Keratinocyte (primary cell): Measurements from ENCODE around the gene EHBP1. TPM values are rescaled to one million over a fixed set of nuclear protein-coding genes. Genes with fewer than 3 reads are reported as not detected.

Experiments used
- DNase-seq: peaks from one replicate; pipeline ENCODE4 v3.0.0-alpha.2; 2011; ENCODE audit warnings: low read depth, missing footprints, low spot score
- FAIRE-seq: peaks from 2 replicates; lab custom pipeline; 2011; peaks lifted over from hg19 to GRCh38; lab: Jason Lieb, UNC
- H2AFZ ChIP-seq: 2 replicates; pipeline ENCODE4 v1.6.0; 2012; ENCODE audit warnings: low read length, control low read depth, inconsistent platforms; ENCODE audit not compliant: control insufficient read depth
- H3K27ac ChIP-seq: 2 replicates; pipeline ENCODE4 v1.5.1; 2011; ENCODE audit warnings: low read length; ENCODE audit not compliant: control insufficient read depth, insufficient read depth
- H3K27me3 ChIP-seq: 3 replicates; pipeline ENCODE4 v1.6.0; 2011; ENCODE audit warnings: low read length; ENCODE audit not compliant: control insufficient read depth, insufficient read depth; ENCODE audit errors: extremely low read depth
- H3K36me3 ChIP-seq, 2 experiments: 2 replicates in 1 of 2; 3 replicates in 1 of 2; pipeline ENCODE4 v1.5.1; 2011; ENCODE audit warnings: low read length in 2 of 2, mild to moderate bottlenecking in 1 of 2; ENCODE audit not compliant: control insufficient read depth in 2 of 2, insufficient read depth in 2 of 2; ENCODE audit errors: extremely low read depth in 1 of 2
- H3K4me1 ChIP-seq: 3 replicates; pipeline ENCODE4 v1.5.1; 2011; ENCODE audit warnings: low read length; ENCODE audit not compliant: control insufficient read depth, insufficient read depth; ENCODE audit errors: extremely low read depth
- H3K4me2 ChIP-seq: 3 replicates; pipeline ENCODE4 v1.6.0; 2011; ENCODE audit warnings: low read depth, low read length; ENCODE audit not compliant: control insufficient read depth, insufficient read depth; ENCODE audit errors: extremely low read depth
- H3K4me3 ChIP-seq, 3 experiments: fragments of 200-600 bp in 1 of 3; sonication (generic) in 1 of 3; 2 replicates in 2 of 3; 3 replicates in 1 of 3; pipeline ENCODE4 v1.5.1; 2011 to 2016; ENCODE audit warnings: low read length in 3 of 3, mild to moderate bottlenecking in 3 of 3, control low read depth in 2 of 3, inconsistent platforms in 1 of 3, low read depth in 1 of 3, mixed read lengths in 1 of 3, mixed run types in 1 of 3, moderate library complexity in 1 of 3; ENCODE audit not compliant: control insufficient read depth in 2 of 3, insufficient read depth in 2 of 3; ENCODE audit errors: extremely low read depth in 1 of 3
- H3K79me2 ChIP-seq: 2 replicates; pipeline ENCODE4 v1.6.0; 2012; ENCODE audit warnings: low read length; ENCODE audit not compliant: control insufficient read depth, insufficient read depth
- H3K9ac ChIP-seq: 3 replicates; pipeline ENCODE4 v1.6.0; 2011; ENCODE audit warnings: low read length; ENCODE audit not compliant: control insufficient read depth, insufficient read depth; ENCODE audit errors: extremely low read depth
- H3K9me1 ChIP-seq: 3 replicates; pipeline ENCODE4 v1.6.0; 2011; ENCODE audit warnings: low read length; ENCODE audit not compliant: control insufficient read depth, insufficient read depth; ENCODE audit errors: extremely low read depth
- H3K9me3 ChIP-seq: 2 replicates; pipeline ENCODE4 v1.5.1; 2012; ENCODE audit warnings: low read depth, low read length; ENCODE audit not compliant: control insufficient read depth
- H4K20me1 ChIP-seq: 3 replicates; pipeline ENCODE4 v1.6.0; 2011; ENCODE audit warnings: low read length; ENCODE audit not compliant: control insufficient read depth, insufficient read depth; ENCODE audit errors: extremely low read depth
- EZH2 ChIP-seq: IDR thresholded peaks from one replicate; pipeline ENCODE4 v1.6.1; 2012; ENCODE audit warnings: inconsistent platforms, mild to moderate bottlenecking, low read length, moderate library complexity
- dilution Hi-C: fragments of 300-500 bp; cut with MboI; formaldehyde crosslinking; loops from one replicate; pipeline ENCODE4 v1.7.0; 2020; ENCODE audit warnings: low sequenced_read_pairs; ENCODE audit not compliant: extremely low pct_ligation_motif_present
- polyA plus RNA-seq, 5 experiments: library from polyadenylated mRNA; depleted of rRNA in 3 of 5; stranded (reverse) in 3 of 5; stranded (forward) in 1 of 5; unstranded in 1 of 5; fragments of >200 nt; gene quantifications; 1 replicate in 1 of 5; 2 replicates in 3 of 5; 3 replicates in 1 of 5; pipeline versions ENCODE4 v1.2.1 to v1.2.3, GENCODE V29; 2011 to 2012; ENCODE audit warnings: missing spikeins in 2 of 5, low read depth in 1 of 5, low replicate concordance in 1 of 5
- TF ChIP-seq, protein P1 (sequence below), 3 experiments: IDR thresholded peaks in 1 of 3; conservative IDR thresholded peaks in 1 of 3; optimal IDR thresholded peaks in 1 of 3; 2 replicates in 2 of 3; 3 replicates in 1 of 3; pipeline versions ENCODE3 to v1.5.1; 2011; ENCODE audit warnings: low read length in 3 of 3, mild to moderate bottlenecking in 3 of 3, moderate library complexity in 2 of 3, control low read depth in 1 of 3, inconsistent platforms in 1 of 3; ENCODE audit not compliant: insufficient read depth in 2 of 3; ENCODE audit errors: extremely low read depth in 1 of 3

EHBP1 gene
- polyA plus RNA-seq, 1 donor (not counting 4 experiments of a cell fraction or from before 2014, with no cell fraction given): 59.0 TPM

DNA sequence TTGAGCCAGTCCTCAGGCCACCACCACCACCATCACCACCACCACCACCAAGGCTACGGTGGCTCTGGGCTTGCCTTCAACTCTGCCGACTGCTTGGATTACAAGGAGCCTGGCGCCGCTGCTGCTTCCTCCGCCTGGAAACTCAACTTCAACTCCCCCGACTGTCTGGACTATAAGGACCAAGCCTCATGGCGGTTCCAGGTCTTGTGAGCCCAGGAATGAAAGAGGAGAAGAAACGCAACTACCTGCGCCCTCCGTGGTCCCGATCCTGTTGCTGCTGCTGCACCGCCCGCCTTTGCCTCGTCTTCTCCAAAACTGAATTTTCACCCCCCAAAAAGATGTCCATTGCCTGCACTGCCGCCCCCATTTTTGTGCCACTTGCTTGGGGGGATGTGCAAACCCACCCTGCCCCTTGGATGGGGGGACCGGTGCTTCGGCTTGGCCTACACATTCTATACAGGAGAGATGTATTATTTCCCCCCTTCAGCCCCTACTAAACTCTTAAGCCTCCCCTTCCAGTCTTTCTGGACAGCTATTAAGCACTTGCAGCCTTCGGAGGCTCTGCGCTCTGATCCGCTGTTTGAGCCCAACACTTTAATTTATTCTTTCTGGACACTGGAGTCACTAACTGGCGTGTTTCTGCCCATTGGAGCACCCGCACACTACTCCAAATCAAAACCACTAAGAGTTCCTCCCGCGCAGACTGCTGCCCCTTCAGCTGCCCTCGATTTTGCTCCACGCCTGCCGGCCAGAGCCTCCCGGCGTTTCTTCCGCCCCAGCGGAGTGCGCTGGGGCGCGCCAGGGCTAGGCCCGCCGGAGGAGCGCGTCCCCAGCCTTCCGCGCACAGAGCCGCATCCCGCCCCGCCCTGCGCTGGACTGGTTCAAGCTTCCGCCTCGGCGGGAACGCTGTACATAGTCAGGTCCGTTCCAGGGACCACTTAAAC, 350.9 kb downstream of the EHBP1 start:
- no peaks in the 10 kb centered on the region for H4K20me1 ChIP-seq
- no peak overlapping the region for H3K27ac ChIP-seq
- H3K4me1 ChIP-seq: peaks cover 5% of the 10 kb centered on the region
- H3K4me3 ChIP-seq: no peak overlapping the region
- H3K36me3 ChIP-seq: peaks cover 18 to 21% of the 10 kb centered on the region in 2 experiments
- H2AFZ ChIP-seq: no peak overlapping the region
- TF ChIP-seq EZH2: no peak
- TF ChIP-seq, protein P1, sequence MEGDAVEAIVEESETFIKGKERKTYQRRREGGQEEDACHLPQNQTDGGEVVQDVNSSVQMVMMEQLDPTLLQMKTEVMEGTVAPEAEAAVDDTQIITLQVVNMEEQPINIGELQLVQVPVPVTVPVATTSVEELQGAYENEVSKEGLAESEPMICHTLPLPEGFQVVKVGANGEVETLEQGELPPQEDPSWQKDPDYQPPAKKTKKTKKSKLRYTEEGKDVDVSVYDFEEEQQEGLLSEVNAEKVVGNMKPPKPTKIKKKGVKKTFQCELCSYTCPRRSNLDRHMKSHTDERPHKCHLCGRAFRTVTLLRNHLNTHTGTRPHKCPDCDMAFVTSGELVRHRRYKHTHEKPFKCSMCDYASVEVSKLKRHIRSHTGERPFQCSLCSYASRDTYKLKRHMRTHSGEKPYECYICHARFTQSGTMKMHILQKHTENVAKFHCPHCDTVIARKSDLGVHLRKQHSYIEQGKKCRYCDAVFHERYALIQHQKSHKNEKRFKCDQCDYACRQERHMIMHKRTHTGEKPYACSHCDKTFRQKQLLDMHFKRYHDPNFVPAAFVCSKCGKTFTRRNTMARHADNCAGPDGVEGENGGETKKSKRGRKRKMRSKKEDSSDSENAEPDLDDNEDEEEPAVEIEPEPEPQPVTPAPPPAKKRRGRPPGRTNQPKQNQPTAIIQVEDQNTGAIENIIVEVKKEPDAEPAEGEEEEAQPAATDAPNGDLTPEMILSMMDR (optimal IDR thresholded peaks at IDR 0.05 in 1 of 3, IDR thresholded peaks at IDR 0.05 in 1 of 3, conservative IDR thresholded peaks at IDR 0.05 in 1 of 3; ENCODE audit: extremely low read depth in 1 of 3, insufficient read depth in 2 of 3, low read length in 3 of 3): no peak
- dilution Hi-C loops: no loop called here
- no peak overlapping the region for H3K9ac ChIP-seq
- H3K9me3 ChIP-seq: peaks cover 2% of the 10 kb centered on the region
- no peaks in the 10 kb centered on the region for H3K9me1 ChIP-seq
- no peaks in the 10 kb centered on the region for H3K27me3 ChIP-seq
- H3K79me2 ChIP-seq: peaks cover 10% of the 10 kb centered on the region
- no peak overlapping the region for H3K4me2 ChIP-seq
- DNase-seq (no peak), FAIRE-seq (no peak)

DNA sequence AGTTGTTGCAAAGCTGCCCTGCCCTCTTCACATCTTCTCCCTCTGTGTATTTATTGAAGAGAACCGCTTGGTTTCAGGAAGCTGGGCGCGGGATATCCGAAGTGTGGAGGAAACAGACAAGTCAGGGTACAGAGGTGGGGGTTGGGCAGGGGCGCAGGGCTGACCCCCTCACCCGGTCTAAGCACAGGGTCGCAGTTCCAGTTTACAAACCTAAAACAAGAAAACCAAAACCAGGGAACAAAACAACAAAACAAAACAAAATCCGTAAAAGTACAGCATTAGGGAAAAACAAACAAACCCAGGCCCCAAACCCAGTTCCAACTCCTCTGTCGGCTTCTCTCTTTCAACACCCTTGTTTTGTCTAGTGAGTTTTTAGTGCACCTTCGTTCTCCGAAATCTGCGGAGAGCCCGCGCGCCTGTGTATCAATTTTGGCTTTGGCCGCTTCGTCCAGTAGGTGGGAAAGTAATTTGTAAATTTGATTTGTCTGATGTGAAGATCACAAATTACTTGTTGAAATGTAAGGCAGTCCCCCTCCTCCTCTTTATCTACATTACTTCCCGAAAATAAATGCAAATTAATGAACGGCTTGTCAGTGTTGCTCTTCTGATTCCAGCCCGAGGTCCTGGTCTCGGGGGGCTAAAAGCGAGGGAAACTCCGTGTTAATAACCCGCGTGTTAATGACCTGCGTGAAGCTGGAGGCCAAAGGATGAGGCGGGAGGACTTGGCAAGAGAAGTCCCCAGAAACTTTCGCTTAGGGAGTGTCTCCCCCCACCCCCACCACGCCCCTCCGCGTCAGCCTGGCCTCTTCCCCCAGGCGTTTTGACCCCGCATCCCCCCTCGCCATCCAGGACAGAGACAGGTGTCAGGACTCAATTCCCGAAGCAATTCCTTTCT, 352.0 kb downstream of the EHBP1 start:
- H3K9ac ChIP-seq: no peak overlapping the region
- peaks cover 2% of the 10 kb centered on the region for H3K79me2 ChIP-seq
- no peaks in the 10 kb centered on the region for H3K9me1 ChIP-seq
- H2AFZ ChIP-seq: no peak overlapping the region
- TF ChIP-seq, protein P1 (optimal IDR thresholded peaks at IDR 0.05 in 1 of 3, IDR thresholded peaks at IDR 0.05 in 1 of 3, conservative IDR thresholded peaks at IDR 0.05 in 1 of 3; ENCODE audit: extremely low read depth in 1 of 3, insufficient read depth in 2 of 3, low read length in 3 of 3): no peak
- no peak for TF ChIP-seq EZH2
- peaks cover 18 to 21% of the 10 kb centered on the region in 2 experiments for H3K36me3 ChIP-seq
- no peak overlapping the region for H3K27ac ChIP-seq
- H3K4me2 ChIP-seq: no peak overlapping the region
- H3K4me1 ChIP-seq: peaks cover 2% of the 10 kb centered on the region
- no peak overlapping the region for H3K4me3 ChIP-seq
- dilution Hi-C loops: no loop called here
- no peaks in the 10 kb centered on the region for H4K20me1 ChIP-seq
- H3K9me3 ChIP-seq: peaks cover 2% of the 10 kb centered on the region
- DNase-seq (no peak), FAIRE-seq (no peak)
- H3K27me3 ChIP-seq: no peaks in the 10 kb centered on the region
